IPS-15b (cell line): ENCODE results near the gene ADIPOR2.

Experiments used
- H3K27me3 ChIP-seq: one replicate; pipeline ENCODE4 v1.6.1; 2013; ENCODE audit warnings: low read length; ENCODE audit not compliant: control insufficient read depth, insufficient read depth
- H3K36me3 ChIP-seq: one replicate; pipeline ENCODE4 v1.6.1; 2013; ENCODE audit warnings: low read length; ENCODE audit not compliant: control insufficient read depth, insufficient read depth
- H3K4me1 ChIP-seq: one replicate; pipeline ENCODE4 v1.6.1; 2013; ENCODE audit warnings: mild to moderate bottlenecking, low read length; ENCODE audit not compliant: control insufficient read depth, insufficient read depth
- H3K4me3 ChIP-seq: one replicate; pipeline ENCODE4 v1.5.1; 2013; ENCODE audit warnings: low read depth, low read length
- H3K9ac ChIP-seq: one replicate; pipeline ENCODE4 v1.6.1; 2013; ENCODE audit warnings: low read depth, mild to moderate bottlenecking, low read length
- H3K9me3 ChIP-seq: one replicate; pipeline ENCODE4 v1.6.1; 2013; ENCODE audit warnings: mild to moderate bottlenecking, low read length; ENCODE audit not compliant: control insufficient read depth, insufficient read depth

ADIPOR2 gene

DNA sequence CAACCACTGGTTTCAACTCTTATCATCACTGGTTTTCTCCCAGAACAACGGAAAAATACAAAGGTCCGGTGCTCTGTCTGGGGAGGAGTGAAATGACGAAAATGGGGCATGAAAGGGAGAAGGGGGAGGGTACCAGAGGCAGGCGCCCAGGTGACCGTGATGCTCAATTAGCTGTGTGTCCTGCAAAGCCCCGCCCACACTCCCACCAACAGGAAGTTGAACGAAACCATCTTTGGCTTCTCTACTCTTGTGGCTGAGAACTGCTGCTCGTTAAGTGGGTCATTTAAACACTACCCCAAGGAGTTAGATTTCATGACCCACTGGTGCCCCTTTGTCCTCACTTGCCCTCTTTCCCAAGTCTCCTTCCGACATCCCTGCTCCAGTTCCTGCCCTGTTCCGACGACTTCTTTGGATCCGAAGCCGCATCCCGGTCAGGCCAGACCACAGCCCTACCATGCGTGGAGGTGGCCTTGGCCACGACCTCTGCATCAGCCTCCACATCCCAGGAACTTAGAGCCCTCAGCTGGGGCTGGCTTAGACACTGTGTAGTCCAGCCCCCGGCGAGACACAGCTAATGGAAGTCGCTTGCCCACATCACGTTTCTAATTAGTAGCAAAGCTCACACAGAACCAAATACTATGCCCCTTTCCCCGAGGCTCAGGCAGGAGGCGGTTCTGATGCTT lies 118.1 kb downstream of the ADIPOR2 start:
- no peak overlapping the region for H3K4me3 ChIP-seq
- H3K27me3 ChIP-seq = no peaks in the 10 kb centered on the region

DNA sequence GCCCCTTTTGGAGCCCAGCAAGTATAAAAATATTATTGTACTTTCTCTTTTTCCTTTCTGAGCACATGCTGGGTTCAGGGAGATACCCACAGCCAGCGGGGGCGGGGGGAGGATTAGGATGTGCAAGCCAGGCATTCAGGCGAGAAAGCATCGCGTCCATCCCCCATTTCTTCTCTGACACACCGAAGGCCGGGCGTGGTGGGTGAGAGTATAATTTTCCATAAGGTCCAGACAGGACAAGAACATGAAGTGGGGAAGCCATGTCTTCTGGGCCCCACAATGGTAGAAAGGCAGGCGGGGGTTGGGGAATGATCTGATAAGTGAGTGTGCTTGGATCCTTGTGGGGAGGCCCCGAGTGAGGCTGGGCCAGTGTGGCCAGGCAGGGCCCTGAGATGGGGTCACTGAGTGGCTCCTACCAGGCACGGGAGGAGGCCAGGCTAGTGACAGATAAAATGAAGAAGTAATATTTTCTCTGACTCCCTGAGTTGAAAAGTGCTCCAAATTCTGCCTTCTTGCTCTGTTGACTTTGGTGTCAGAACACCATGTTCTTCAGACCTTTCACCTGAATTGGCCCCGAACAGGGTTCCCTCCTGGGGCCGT lies 118.8 kb downstream of the ADIPOR2 start:
- H3K36me3 ChIP-seq = no peaks in the 10 kb centered on the region
- H3K9me3 ChIP-seq = no peaks in the 10 kb centered on the region
- H3K4me3 ChIP-seq = no peak overlapping the region
- H3K4me1 ChIP-seq = no peaks in the 10 kb centered on the region
- no peak overlapping the region for H3K9ac ChIP-seq
- no peaks in the 10 kb centered on the region for H3K27me3 ChIP-seq

More for the DNA sequence above, 118.1 kb downstream of the ADIPOR2 start:
- Histone ChIP-seq H3K4me1 (no peaks in the 10 kb centered on the region), H3K9ac (no peak overlapping the region), H3K9me3 (no peaks in the 10 kb centered on the region), H3K36me3 (no peaks in the 10 kb centered on the region)

DNA sequence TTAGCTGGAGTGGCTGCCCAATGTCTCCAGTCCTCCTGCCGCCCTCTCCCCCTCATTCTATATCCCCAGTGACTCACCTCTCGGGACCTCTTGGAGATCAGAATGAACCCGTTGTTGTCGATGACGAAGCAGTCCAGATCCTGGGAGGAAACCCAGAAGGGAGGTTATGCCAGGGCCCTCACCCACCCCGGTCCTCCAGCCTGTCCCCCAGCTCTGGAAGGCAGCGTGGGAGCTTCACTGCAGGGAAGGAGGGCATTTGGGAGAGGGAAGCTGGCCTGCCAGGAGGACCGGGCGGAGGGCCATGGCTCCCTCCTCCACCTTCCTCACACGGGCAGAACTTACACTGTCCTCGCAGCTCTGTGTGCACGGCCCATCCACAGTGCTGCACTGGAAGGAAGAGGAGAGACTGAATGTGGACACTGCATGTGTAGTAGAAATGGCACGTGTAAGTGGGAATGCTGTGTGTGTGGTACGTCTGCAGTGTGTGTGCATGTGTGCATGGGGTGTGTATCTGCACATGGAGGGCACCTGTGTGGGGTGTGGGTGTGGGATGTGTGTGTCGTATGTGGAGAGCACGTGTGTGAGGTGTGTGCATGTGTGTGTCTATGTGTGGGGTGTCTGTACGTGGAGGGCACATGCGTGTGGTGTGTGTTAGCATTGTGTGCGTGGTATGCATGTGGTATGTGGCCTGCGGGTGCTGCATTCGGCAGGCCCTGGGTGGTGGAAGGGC lies 119.5 kb downstream of the ADIPOR2 start:
- no peaks in the 10 kb centered on the region for H3K9me3 ChIP-seq
- H3K4me1 ChIP-seq = no peaks in the 10 kb centered on the region
- H3K36me3 ChIP-seq = no peaks in the 10 kb centered on the region
- no peaks in the 10 kb centered on the region for H3K27me3 ChIP-seq
- H3K9ac ChIP-seq = no peak overlapping the region
- no peak overlapping the region for H3K4me3 ChIP-seq

DNA sequence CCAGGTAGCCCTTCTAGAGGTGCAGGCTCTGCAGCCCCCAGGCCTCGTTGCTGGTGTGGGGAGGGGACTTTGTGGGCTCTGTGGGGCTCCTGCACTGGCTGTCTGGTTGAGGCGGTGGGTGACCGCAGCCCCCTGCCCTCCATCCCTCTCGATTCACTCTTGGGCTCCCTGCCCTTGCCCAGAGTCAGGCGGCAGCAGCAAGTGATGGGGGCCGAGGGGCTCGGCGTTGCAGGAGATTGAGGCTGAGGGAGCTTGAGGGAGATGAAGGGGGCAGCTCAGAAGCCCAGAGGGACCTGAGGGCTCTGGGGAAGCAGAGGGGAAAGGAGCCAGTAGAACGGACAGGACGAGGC lies 120.0 kb downstream of the ADIPOR2 start:
- Histone ChIP-seq H3K36me3 (no peaks in the 10 kb centered on the region), H3K4me3 (no peak overlapping the region), H3K27me3 (no peaks in the 10 kb centered on the region), H3K9ac (no peak overlapping the region), H3K9me3 (no peaks in the 10 kb centered on the region), H3K4me1 (no peaks in the 10 kb centered on the region)

DNA sequence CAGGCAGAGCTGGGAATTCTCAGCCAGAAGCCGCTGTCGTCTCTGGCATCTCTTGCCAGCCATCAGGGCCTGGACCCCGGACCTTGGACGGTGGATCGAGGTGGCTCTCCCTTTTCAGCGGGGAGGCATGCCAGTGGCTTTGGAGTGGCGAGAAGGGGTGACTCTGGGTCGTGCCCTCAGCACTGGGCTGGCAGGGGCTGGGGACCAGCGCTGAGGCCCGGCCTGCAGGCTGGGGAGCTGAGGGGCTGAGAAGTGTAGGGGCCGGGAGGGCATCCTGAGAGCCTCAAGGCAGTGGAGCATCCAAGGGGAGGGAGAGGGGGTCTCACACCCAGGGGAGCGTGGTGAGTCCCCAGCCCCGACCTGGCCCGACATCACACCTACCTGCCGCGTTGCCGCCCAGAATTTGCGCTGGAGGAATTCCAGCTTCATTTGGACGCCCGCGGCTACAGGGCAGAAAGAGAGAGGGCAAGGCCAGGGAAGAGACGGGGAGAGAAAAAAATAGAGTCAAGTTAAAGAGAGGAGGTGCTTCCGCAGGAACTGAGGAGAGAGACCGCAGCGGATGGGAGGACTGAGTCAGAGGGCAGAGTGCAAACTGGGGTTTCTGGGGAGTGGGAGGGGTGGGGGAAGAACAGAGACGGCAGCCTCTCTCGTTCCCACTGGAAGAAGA lies 120.5 kb downstream of the ADIPOR2 start:
- no peaks in the 10 kb centered on the region for H3K27me3 ChIP-seq
- H3K4me1 ChIP-seq = no peaks in the 10 kb centered on the region
- H3K9me3 ChIP-seq = no peaks in the 10 kb centered on the region
- H3K36me3 ChIP-seq = no peaks in the 10 kb centered on the region
- no peak overlapping the region for H3K4me3 ChIP-seq
- no peak overlapping the region for H3K9ac ChIP-seq

DNA sequence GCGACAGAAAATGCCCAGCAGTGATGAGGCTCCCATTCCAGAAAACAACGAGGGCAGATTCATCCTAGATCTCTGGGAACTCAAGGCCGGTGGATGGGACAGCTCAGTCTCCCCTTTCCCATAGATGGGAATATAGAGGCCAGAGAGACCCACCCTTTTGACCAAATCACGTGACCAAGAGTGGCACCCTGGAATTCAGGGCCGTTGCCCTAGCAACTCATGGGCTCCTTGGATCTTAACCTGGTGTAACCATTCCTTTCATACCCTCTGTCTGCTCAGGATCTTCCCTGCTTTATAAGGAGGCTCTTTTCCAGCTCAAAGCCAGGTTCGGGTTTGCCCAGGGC lies 121.0 kb downstream of the ADIPOR2 start:
- no peak overlapping the region for H3K4me3 ChIP-seq
- no peaks in the 10 kb centered on the region for H3K36me3 ChIP-seq
- no peaks in the 10 kb centered on the region for H3K27me3 ChIP-seq
- no peaks in the 10 kb centered on the region for H3K9me3 ChIP-seq
- H3K4me1 ChIP-seq = no peaks in the 10 kb centered on the region
- no peak overlapping the region for H3K9ac ChIP-seq

DNA sequence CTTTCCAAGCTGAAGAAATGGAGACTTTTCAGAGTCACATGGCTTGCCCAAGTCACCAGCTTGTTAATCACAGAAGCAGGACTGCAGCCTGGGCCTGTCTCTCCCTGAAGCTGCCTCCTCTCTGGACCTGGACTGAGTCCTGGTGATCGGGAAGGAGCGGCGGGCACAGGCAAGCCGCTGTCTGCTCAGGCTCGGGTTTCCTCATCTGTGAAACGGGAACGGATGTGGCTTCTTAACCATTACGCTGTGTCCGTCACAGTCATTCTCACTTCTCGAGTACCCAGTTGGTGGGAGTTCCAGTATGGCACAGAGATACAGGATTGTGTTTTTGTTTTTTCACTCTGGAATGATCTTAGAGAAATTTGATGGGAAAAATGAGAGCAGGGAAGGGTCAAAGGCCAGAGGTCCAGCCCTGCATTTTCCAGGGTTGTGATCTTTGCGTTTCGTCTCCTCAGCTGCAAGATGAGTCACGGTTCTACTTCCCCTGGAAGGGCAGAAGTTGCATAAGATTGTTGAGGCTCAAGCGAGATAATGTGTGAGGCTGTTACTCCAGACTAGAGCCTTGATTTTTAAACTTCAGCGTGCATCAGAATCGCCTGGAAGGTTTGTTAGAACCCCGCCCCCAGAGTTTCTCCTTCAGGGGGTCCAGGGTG lies 121.9 kb downstream of the ADIPOR2 start:
- no peaks in the 10 kb centered on the region for H3K27me3 ChIP-seq
- H3K4me1 ChIP-seq = no peaks in the 10 kb centered on the region
- no peaks in the 10 kb centered on the region for H3K9me3 ChIP-seq
- no peaks in the 10 kb centered on the region for H3K36me3 ChIP-seq
- H3K4me3 ChIP-seq = no peak overlapping the region
- no peak overlapping the region for H3K9ac ChIP-seq

DNA sequence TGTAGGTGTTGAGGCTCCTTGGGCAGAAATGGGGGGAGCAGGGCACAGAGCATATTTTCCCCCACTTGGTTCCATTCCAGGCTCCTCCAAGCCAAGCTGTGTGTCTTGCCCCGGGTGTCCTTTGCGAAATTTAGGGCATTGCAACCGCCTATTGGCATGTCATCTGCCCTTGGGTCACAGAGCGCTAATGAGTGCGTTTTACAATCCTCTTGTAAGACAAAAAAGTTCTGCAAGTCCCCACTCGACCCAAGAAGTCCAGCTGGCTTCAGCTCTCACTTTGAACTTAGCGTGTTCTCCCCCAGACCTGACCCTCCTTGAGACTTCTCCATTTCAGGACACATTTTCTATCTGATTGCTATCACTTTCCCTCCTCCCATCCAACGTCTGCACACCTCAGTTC lies 123.4 kb downstream of the ADIPOR2 start:
- Histone ChIP-seq H3K9ac (no peak overlapping the region), H3K4me1 (no peaks in the 10 kb centered on the region), H3K27me3 (peaks cover under 1% of the 10 kb centered on the region), H3K9me3 (no peaks in the 10 kb centered on the region), H3K4me3 (no peak overlapping the region), H3K36me3 (no peaks in the 10 kb centered on the region)

DNA sequence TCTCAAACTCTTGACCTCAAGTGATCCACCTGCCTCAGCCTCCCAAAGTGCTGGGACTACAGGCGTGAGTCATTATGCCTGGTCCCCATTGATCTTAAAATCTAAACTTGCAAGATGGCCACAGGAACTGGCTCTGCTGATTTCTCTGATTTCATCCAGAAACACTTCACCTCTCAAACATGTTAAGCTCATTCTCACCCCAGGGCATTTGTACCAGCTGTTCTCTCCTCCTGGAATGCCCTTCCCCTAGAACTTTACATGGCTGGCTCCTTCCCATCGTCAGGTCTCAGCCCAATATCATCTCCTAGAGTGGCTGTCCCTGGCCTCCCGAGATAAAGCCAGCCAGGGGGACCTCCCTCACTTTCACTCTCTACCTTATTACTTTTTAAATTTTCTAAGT lies 124.2 kb downstream of the ADIPOR2 start:
- Histone ChIP-seq H3K4me3 (no peak overlapping the region), H3K36me3 (no peaks in the 10 kb centered on the region), H3K9ac (no peak overlapping the region), H3K27me3 (peaks cover 9% of the 10 kb centered on the region), H3K9me3 (no peaks in the 10 kb centered on the region), H3K4me1 (no peaks in the 10 kb centered on the region)

DNA sequence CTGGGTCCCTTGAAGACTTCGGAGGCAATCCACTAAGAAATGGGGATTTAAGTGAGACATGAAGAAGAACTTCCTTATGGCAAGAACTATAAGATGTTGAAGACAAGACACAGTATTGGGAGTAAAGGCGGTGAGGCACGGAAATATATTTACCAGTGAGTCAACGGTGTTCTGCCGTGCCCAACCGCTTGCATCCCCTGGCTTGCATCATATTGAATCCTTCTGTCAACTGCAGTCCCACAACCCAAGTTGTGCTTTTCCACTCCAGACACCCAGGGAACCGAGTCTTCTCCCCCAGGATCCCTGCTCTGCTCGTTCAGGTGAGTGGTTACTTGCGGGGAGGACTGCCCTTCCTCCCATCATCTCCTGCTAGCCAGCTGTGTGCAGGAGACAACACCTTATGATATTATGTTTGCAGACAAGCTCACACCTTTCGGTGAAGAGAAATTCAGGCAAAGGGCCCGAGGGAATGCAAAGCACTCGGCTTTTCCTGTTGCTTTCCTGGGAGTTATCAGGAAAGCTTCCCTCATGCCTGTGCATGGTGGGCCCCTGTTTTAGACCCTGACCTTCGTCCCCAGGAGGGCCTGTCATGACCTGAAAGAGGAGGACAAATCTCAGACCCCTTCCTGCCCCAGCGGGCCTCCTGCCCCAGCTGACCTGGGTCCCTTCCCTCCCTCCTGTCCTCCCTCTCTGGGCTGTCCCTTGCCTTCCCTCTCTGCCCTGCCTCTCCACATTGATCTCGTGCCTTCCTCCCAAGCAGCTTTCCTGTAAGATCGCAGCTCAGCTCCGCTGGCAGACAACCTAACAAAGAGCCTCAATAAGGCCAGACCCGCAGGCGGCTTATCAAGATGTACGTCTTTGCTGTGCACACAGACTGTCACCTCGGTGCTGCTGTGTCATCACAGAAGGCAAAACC lies 125.2 kb downstream of the ADIPOR2 start:
- no peaks in the 10 kb centered on the region for H3K4me1 ChIP-seq
- H3K27me3 ChIP-seq = peaks cover 19% of the 10 kb centered on the region
- no peaks in the 10 kb centered on the region for H3K36me3 ChIP-seq
- no peaks in the 10 kb centered on the region for H3K9me3 ChIP-seq
- H3K9ac ChIP-seq = no peak overlapping the region
- no peak overlapping the region for H3K4me3 ChIP-seq
